H1 (cell line): Measurements from ENCODE around the gene KDM5A. TPM values are rescaled to one million over a fixed set of nuclear protein-coding genes. Genes with fewer than 3 reads are reported as not detected.

Experiments
- CTCF ChIA-PET: fragments of 300-600 bp; sonication (Branson Sonifier 250); formaldehyde crosslinking; loops from one replicate; lab custom pipeline; 2021; ENCODE audit not compliant: partially characterized antibody; lab: Charles Lee
- POLR2A ChIA-PET: fragments of 300-600 bp; sonication (Branson Sonifier 250); formaldehyde crosslinking; loops from one replicate; lab custom pipeline; 2021; ENCODE audit warnings: inconsistent platforms; ENCODE audit not compliant: partially characterized antibody; lab: Charles Lee
- DNase-seq, 2 experiments: peaks; one replicate each; pipeline versions ENCODE4 v3.0.0 to v3.0.0-alpha.2; 2010 to 2022; ENCODE audit warnings: low spot score in 2 of 2, low read depth in 1 of 2, mixed read lengths in 1 of 2
- FAIRE-seq: peaks from 2 replicates; lab custom pipeline; 2011; peaks lifted over from hg19 to GRCh38; lab: Jason Lieb, UNC
- H2AFZ ChIP-seq: 2 replicates; pipeline ENCODE4 v1.8.1; 2012; ENCODE audit warnings: low read length, inconsistent platforms
- H2AK5ac ChIP-seq: 2 replicates; pipeline ENCODE4 v1.6.1; 2013; ENCODE audit warnings: low read depth, low read length
- H2BK120ac ChIP-seq: replicated peaks from 2 replicates; pipeline ENCODE3; 2013; ENCODE audit warnings: low read depth, low read length, inconsistent platforms
- H2BK12ac ChIP-seq: 2 replicates; pipeline ENCODE4 v1.6.1; 2013; ENCODE audit warnings: low read depth, low read length
- H2BK15ac ChIP-seq: 2 replicates; pipeline ENCODE4 v1.6.1; 2013; ENCODE audit warnings: low read length
- H2BK20ac ChIP-seq: 2 replicates; pipeline ENCODE4 v1.6.1; 2013; ENCODE audit warnings: low read length
- H2BK5ac ChIP-seq: 2 replicates; pipeline ENCODE4 v1.6.1; 2013; ENCODE audit warnings: low read depth, low read length
- H3K14ac ChIP-seq: 2 replicates; pipeline ENCODE4 v1.6.1; 2013; ENCODE audit warnings: inconsistent platforms; ENCODE audit not compliant: insufficient read length
- H3K18ac ChIP-seq: 2 replicates; pipeline ENCODE4 v1.6.1; 2013; ENCODE audit warnings: low read length; ENCODE audit errors: extremely low read depth
- H3K23ac ChIP-seq: 2 replicates; pipeline ENCODE4 v1.6.1; 2013; ENCODE audit warnings: inconsistent platforms; ENCODE audit not compliant: insufficient read length
- H3K23me2 ChIP-seq: 2 replicates; pipeline ENCODE4 v1.6.1; 2013; ENCODE audit warnings: low read depth, low read length
- H3K27ac ChIP-seq: 2 replicates; pipeline ENCODE4 v1.6.1; 2011; ENCODE audit warnings: low read depth, low read length, inconsistent platforms
- H3K27me3 ChIP-seq, 4 experiments: replicated peaks in 1 of 4; 1 replicate in 1 of 4; 2 replicates in 3 of 4; pipeline versions ENCODE4 v1.6.1 to v1.8.1; 2011 to 2013; ENCODE audit warnings: low read length in 3 of 4, mild to moderate bottlenecking in 3 of 4, inconsistent platforms in 2 of 4, mixed read lengths in 2 of 4, moderate library complexity in 1 of 4; ENCODE audit not compliant: control insufficient read depth in 3 of 4, insufficient read depth in 3 of 4; ENCODE audit errors: extremely low read depth in 1 of 4
- H3K36me3 ChIP-seq, 4 experiments: 2 replicates each; pipeline versions ENCODE4 v1.6.1 to v1.8.1; 2011 to 2013; ENCODE audit warnings: mild to moderate bottlenecking in 4 of 4, low read length in 3 of 4, moderate library complexity in 2 of 4, control low read depth in 1 of 4, inconsistent platforms in 1 of 4; ENCODE audit not compliant: insufficient read depth in 4 of 4, control insufficient read depth in 2 of 4
- H3K4ac ChIP-seq: replicated peaks from 2 replicates; pipeline ENCODE3; 2013; ENCODE audit warnings: low read length, low read depth, mixed read lengths, inconsistent platforms; ENCODE audit not compliant: insufficient read length
- H3K4me1 ChIP-seq, 4 experiments: replicated peaks in 1 of 4; 1 replicate in 1 of 4; 2 replicates in 3 of 4; pipeline versions ENCODE4 v1.6.1 to v1.8.1; 2011 to 2013; ENCODE audit warnings: low read length in 3 of 4, inconsistent platforms in 2 of 4, mixed read lengths in 1 of 4; ENCODE audit not compliant: insufficient read depth in 4 of 4, control insufficient read depth in 3 of 4
- H3K4me2 ChIP-seq, 2 experiments: 2 replicates each; pipeline versions ENCODE4 v1.6.1 to v1.8.1; 2011 to 2013; ENCODE audit warnings: low read depth in 2 of 2, low read length in 2 of 2, control low read depth in 1 of 2, inconsistent platforms in 1 of 2, mild to moderate bottlenecking in 1 of 2; ENCODE audit not compliant: insufficient read depth in 1 of 2
- H3K4me3 ChIP-seq, 4 experiments: fragments of 200-600, 300-600 bp in 1 of 4; sonication (generic), shearing (Covaris generic), sonication (Bioruptor Twin) in 1 of 4; 2 replicates each; pipeline versions ENCODE4 v1.5.1 to v1.8.1; 2011 to 2016; ENCODE audit warnings: low read length in 4 of 4, low read depth in 3 of 4, control low read depth in 2 of 4, inconsistent platforms in 2 of 4, mild to moderate bottlenecking in 2 of 4, mixed read lengths in 1 of 4, moderate library complexity in 1 of 4; ENCODE audit not compliant: insufficient read depth in 2 of 4; ENCODE audit errors: extremely low read depth in 1 of 4
- H3K56ac ChIP-seq: replicated peaks from 2 replicates; pipeline ENCODE3; 2013; ENCODE audit warnings: low read depth, mild to moderate bottlenecking, mixed read lengths, low read length, inconsistent platforms; ENCODE audit not compliant: insufficient read length
- H3K79me1 ChIP-seq: 2 replicates; pipeline ENCODE4 v1.6.1; 2013; ENCODE audit warnings: low read depth, low read length, control low read depth
- H3K79me2 ChIP-seq, 2 experiments: 2 replicates each; pipeline versions ENCODE4 v1.6.1 to v1.8.1; 2012 to 2013; ENCODE audit warnings: low read length in 2 of 2, mild to moderate bottlenecking in 2 of 2, inconsistent platforms in 1 of 2; ENCODE audit not compliant: insufficient read depth in 2 of 2, control insufficient read depth in 1 of 2
- H3K9ac ChIP-seq, 4 experiments: replicated peaks in 1 of 4; 1 replicate in 1 of 4; 2 replicates in 3 of 4; pipeline versions ENCODE4 v1.6.1 to v1.8.1; 2011 to 2013; ENCODE audit warnings: low read depth in 3 of 4, low read length in 3 of 4, control low read depth in 2 of 4, mild to moderate bottlenecking in 2 of 4, moderate library complexity in 2 of 4, inconsistent platforms in 1 of 4; ENCODE audit errors: extremely low read depth in 1 of 4
- H3K9me3 ChIP-seq, 2 experiments: 2 replicates each; pipeline versions ENCODE4 v1.6.1 to v1.8.1; 2012 to 2013; ENCODE audit warnings: mild to moderate bottlenecking in 2 of 2, moderate library complexity in 2 of 2, control low read depth in 1 of 2, inconsistent platforms in 1 of 2, low read depth in 1 of 2, low read length in 1 of 2, mixed read lengths in 1 of 2; ENCODE audit not compliant: insufficient read depth in 2 of 2
- H4K20me1 ChIP-seq, 2 experiments: replicated peaks in 1 of 2; 2 replicates each; pipeline versions ENCODE3 to v1.8.1; 2011 to 2013; ENCODE audit warnings: inconsistent platforms in 2 of 2, low read length in 2 of 2, mild to moderate bottlenecking in 1 of 2; ENCODE audit not compliant: insufficient read depth in 2 of 2, control insufficient read depth in 1 of 2
- H4K5ac ChIP-seq: 2 replicates; pipeline ENCODE4 v1.6.1; 2013; ENCODE audit warnings: low read length, low read depth, mixed read lengths, inconsistent platforms; ENCODE audit not compliant: insufficient read length
- H4K8ac ChIP-seq: 2 replicates; pipeline ENCODE4 v1.8.0; 2013; ENCODE audit warnings: mild to moderate bottlenecking, moderate library complexity, low read length, inconsistent platforms; ENCODE audit not compliant: insufficient read depth; ENCODE audit errors: extremely low read depth
- H4K91ac ChIP-seq: replicated peaks from 2 replicates; pipeline ENCODE3; 2013; ENCODE audit warnings: low read length, mixed read lengths, inconsistent platforms; ENCODE audit not compliant: insufficient read length
- CREB1 ChIP-seq: IDR thresholded peaks from 2 replicates; pipeline ENCODE4 v1.6.1; 2012; ENCODE audit warnings: inconsistent platforms
- RNF2 ChIP-seq: fragments of 200-900, 300-1000 bp; sonication (generic); IDR thresholded peaks from 2 replicates; pipeline ENCODE4 v1.7.1; 2016; ENCODE audit warnings: borderline replicate concordance, low read depth, mild to moderate bottlenecking, antibody characterized with exemption, low read length; ENCODE audit not compliant: poor library complexity, severe bottlenecking; ENCODE audit errors: missing control alignments
- WGBS, 2 experiments: shearing (Covaris generic) in 1 of 2; methylation state at CpG; one replicate each; pipeline versions ENCODE4 v1.1.6 to v1.1.7; 2013 to 2015; ENCODE audit warnings: low lambda C conversion rate in 2 of 2, mixed read lengths in 2 of 2, inconsistent platforms in 1 of 2, low coverage in 1 of 2, missing lambda C conversion rate in 1 of 2; ENCODE audit not compliant: insufficient replicate concordance in 2 of 2, insufficient coverage in 1 of 2, insufficient read length in 1 of 2; ENCODE audit errors: extremely low coverage in 1 of 2, missing lambda C conversion rate in 1 of 2; 5-methylcytosine and 5-hydroxymethylcytosine counted together
- polyA plus RNA-seq, 7 experiments: library from polyadenylated mRNA; depleted of rRNA in 3 of 7; stranded (reverse) in 5 of 7; unstranded in 2 of 7; fragments of >200 nt in 5 of 7; fragments of 200-250 nt in 2 of 7; gene quantifications; 1 replicate in 5 of 7; 2 replicates in 1 of 7; 4 replicates in 1 of 7; pipeline versions ENCODE4 v1.2.1 to v1.2.3, GENCODE V29; 2011 to 2013; ENCODE audit warnings: missing spikeins in 2 of 7, mixed read lengths in 2 of 7
- total RNA-seq: library from RNA; stranded (reverse); fragmentation: NEBNext Ultra II Directional; extraction: Animal tissue kit (Norgen Biotek cat#: 25700); gene quantifications from 2 replicates; pipeline ENCODE4 v1.2.1, GENCODE V29; 2021
- TF ChIP-seq, protein P1 (sequence below): IDR thresholded peaks from 2 replicates; pipeline ENCODE4 v1.6.1; 2012; ENCODE audit warnings: inconsistent platforms

KDM5A gene
- total and polyA plus RNA-seq, 2 of the 8 experiments (the other 6 are each of a cell fraction or from before 2014, with no cell fraction given): 6.3 to 36.9 TPM

DNA sequence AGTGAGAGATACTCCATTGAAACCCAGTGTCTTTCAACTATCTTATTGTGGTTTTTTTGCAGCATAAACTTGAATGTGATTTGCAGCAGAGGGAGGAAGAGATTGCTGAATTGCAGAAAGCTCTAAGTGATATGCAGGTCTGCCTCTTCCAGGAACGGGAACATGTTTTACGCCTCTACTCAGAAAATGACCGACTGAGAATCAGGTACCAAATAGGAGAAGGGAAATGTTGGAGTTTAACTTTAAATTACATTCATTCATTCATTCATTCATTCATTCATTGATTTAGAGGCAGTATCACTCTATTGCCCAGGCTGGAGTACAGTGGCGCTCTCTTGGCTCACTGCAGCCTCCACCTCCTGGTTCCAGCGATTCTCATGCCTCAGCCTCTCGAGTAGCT, 29.3 kb upstream of the KDM5A start:
- H2BK15ac ChIP-seq: no peak overlapping the region
- WGBS, 2 experiments: 87% methylated on average over 6 of the region's 6 CpGs; no CpG with 5 or more reads in 1 of the 2 experiments
- no peak for FAIRE-seq
- H4K8ac ChIP-seq: no peak overlapping the region
- H3K79me1 ChIP-seq: no peaks in the 10 kb centered on the region
- H4K20me1 ChIP-seq: peaks cover 2 to 3% of the 10 kb centered on the region in 2 experiments
- H3K18ac ChIP-seq: no peak overlapping the region
- no peak overlapping the region for H4K91ac ChIP-seq
- H3K4me3 ChIP-seq: no peak overlapping the region
- no peaks in the 10 kb centered on the region for H3K27me3 ChIP-seq
- H2BK20ac ChIP-seq: no peak overlapping the region
- H2AFZ ChIP-seq: no peak overlapping the region
- no peak overlapping the region for H2BK5ac ChIP-seq
- no peaks in the 10 kb centered on the region for H3K4me1 ChIP-seq
- no peak overlapping the region for H3K4me2 ChIP-seq
- ChIA-PET POLR2A (interaction anchor here (1.0 to 1.1 kb wide), 2 partner anchors 15 to 17 kb away, joined by 3 to 4 read pairs; no protein-coding TSS in a partner anchor), CTCF (interaction anchor here (1.4 to 3.3 kb wide), 3 partner anchors 11 to 24 kb away, joined by 4 to 15 read pairs (median 5); partner anchors contain the start of gene CCDC77)
- peaks cover 14 to 56% (median 44%) of the 10 kb centered on the region in 4 experiments for H3K36me3 ChIP-seq
- no peak overlapping the region for H4K5ac ChIP-seq
- H3K27ac ChIP-seq: no peak overlapping the region
- no peak overlapping the region for H2BK120ac ChIP-seq
- H3K79me2 ChIP-seq: no peaks in the 10 kb centered on the region
- H3K9ac ChIP-seq: no peak overlapping the region
- no peaks in the 10 kb centered on the region; the same call in 1 of the 2 replicates for H3K23me2 ChIP-seq
- TF ChIP-seq RNF2: no peak
- TF ChIP-seq, protein P1, sequence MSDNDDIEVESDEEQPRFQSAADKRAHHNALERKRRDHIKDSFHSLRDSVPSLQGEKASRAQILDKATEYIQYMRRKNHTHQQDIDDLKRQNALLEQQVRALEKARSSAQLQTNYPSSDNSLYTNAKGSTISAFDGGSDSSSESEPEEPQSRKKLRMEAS: no peak
- TF ChIP-seq CREB1: no peak
- no peak overlapping the region for H2AK5ac ChIP-seq
- H3K4ac ChIP-seq: no peak overlapping the region
- no peak overlapping the region for H3K23ac ChIP-seq
- no peaks in the 10 kb centered on the region for H3K9me3 ChIP-seq
- H2BK12ac ChIP-seq: no peak overlapping the region
- no peak for DNase-seq
- H3K56ac ChIP-seq: no peak overlapping the region
- no peak overlapping the region for H3K14ac ChIP-seq
